Measurements from ENCODE around the gene CR1L.

The CR1L gene

DNA sequence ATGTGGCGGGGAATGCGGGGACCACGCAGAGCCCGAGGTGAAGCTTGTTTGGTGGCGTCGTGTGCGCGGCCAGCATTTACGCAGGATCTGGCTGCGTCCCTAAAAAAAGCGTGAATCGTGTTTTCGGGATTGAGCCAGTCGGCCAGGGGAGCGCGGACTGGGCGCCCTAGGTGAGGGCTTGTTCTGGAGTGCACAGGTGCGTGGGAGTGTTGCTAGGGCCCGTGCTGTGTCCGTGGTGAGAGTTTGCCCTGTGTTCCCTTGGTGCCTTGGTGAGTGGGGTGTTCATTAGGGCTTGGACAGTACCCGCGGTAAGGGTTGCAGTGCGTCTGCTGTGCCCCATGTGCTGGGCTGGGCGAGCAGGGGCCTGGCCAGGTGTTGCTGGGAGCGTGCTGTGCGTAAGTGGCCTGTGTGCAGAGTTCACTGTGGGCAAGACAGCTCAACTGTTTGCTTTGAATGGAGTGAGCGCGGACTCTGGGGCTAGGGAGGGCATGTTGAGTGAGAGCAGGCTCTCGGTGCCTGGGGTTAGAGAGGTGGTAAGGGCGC lies 107.6 kb downstream of the CR1L start (continued):
- TF ChIP-seq, protein P1, sequence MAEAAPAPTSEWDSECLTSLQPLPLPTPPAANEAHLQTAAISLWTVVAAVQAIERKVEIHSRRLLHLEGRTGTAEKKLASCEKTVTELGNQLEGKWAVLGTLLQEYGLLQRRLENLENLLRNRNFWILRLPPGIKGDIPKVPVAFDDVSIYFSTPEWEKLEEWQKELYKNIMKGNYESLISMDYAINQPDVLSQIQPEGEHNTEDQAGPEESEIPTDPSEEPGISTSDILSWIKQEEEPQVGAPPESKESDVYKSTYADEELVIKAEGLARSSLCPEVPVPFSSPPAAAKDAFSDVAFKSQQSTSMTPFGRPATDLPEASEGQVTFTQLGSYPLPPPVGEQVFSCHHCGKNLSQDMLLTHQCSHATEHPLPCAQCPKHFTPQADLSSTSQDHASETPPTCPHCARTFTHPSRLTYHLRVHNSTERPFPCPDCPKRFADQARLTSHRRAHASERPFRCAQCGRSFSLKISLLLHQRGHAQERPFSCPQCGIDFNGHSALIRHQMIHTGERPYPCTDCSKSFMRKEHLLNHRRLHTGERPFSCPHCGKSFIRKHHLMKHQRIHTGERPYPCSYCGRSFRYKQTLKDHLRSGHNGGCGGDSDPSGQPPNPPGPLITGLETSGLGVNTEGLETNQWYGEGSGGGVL (tag by site-specific recombination; IDR thresholded peaks at IDR 0.05), result no peak
- TF ChIP-seq GLIS2 (tag by site-specific recombination; IDR thresholded peaks at IDR 0.05) (peak; percentile 50; the same call in 1 of the 2 replicates), EGR2 (tag by site-specific recombination; IDR thresholded peaks at IDR 0.05; ENCODE audit: low read depth) (peak; percentile 43; the same call in 1 of the 2 replicates), ZNF600 (tag by site-specific recombination; IDR thresholded peaks at IDR 0.05) (peak; percentile 88), SCRT1 (tag by site-specific recombination; IDR thresholded peaks at IDR 0.05; ENCODE audit: borderline replicate concordance) (0 out of 2 replicates have a peak, but pooled peaks have one; percentile 29), ZNF394 (tag by site-specific recombination; IDR thresholded peaks at IDR 0.05; ENCODE audit: borderline replicate concordance) (no peak), ZNF76 (tag by site-specific recombination; IDR thresholded peaks at IDR 0.05; ENCODE audit: borderline replicate concordance, low read depth) (peak; percentile 62), ZBTB20 (tag by site-specific recombination; IDR thresholded peaks at IDR 0.05) (peak; percentile 74), ZFHX2 (tag by site-specific recombination; conservative IDR thresholded peaks at IDR 0.05) (peak; percentile 69), ZFP37 (tag by site-specific recombination; IDR thresholded peaks at IDR 0.05) (0 out of 2 replicates have a peak, but pooled peaks have one; percentile 25), ZNF555 (tag by site-specific recombination; conservative IDR thresholded peaks at IDR 0.05) (no peak), ZNF169 (tag by site-specific recombination; IDR thresholded peaks at IDR 0.05) (no peak), ZBTB48 (tag by site-specific recombination; IDR thresholded peaks at IDR 0.05) (peak; percentile 93)
- TF ChIP-seq, protein P2, sequence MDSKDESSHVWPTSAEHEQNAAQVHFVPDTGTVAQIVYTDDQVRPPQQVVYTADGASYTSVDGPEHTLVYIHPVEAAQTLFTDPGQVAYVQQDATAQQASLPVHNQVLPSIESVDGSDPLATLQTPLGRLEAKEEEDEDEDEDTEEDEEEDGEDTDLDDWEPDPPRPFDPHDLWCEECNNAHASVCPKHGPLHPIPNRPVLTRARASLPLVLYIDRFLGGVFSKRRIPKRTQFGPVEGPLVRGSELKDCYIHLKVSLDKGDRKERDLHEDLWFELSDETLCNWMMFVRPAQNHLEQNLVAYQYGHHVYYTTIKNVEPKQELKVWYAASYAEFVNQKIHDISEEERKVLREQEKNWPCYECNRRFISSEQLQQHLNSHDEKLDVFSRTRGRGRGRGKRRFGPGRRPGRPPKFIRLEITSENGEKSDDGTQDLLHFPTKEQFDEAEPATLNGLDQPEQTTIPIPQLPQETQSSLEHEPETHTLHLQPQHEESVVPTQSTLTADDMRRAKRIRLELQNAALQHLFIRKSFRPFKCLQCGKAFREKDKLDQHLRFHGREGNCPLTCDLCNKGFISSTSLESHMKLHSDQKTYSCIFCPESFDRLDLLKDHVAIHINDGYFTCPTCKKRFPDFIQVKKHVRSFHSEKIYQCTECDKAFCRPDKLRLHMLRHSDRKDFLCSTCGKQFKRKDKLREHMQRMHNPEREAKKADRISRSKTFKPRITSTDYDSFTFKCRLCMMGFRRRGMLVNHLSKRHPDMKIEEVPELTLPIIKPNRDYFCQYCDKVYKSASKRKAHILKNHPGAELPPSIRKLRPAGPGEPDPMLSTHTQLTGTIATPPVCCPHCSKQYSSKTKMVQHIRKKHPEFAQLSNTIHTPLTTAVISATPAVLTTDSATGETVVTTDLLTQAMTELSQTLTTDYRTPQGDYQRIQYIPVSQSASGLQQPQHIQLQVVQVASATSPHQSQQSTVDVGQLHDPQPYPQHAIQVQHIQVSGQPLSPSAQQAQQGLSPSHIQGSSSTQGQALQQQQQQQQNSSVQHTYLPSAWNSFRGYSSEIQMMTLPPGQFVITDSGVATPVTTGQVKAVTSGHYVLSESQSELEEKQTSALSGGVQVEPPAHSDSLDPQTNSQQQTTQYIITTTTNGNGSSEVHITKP (tag by site-specific recombination; IDR thresholded peaks at IDR 0.05), result peak; percentile 49
- TF ChIP-seq, protein P3, sequence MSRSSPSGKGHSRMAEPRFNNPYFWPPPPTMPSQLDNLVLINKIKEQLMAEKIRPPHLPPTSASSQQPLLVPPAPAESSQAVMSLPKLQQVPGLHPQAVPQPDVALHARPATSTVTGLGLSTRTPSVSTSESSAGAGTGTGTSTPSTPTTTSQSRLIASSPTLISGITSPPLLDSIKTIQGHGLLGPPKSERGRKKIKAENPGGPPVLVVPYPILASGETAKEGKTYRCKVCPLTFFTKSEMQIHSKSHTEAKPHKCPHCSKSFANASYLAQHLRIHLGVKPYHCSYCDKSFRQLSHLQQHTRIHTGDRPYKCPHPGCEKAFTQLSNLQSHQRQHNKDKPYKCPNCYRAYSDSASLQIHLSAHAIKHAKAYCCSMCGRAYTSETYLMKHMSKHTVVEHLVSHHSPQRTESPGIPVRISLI (tag by site-specific recombination; IDR thresholded peaks at IDR 0.05), result peak; percentile 71

DNA sequence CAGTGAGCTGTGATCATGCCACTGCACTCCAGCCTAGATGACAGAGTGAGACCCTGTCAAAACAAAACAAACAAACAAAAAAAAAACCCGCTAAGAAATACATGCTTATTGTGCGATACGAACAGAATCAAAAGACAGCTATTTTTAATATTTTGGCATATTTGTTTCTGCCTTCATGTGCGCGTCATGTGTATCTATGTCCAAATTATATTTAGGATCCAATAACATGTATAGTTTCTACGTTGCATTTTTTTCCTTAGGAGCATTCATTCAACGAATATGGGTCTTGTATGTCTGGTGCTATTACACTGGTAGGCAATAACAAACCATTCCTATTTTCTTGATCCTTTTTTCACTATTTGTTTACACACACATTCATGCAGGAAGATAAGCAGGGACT lies 108.7 kb downstream of the CR1L start:
- Histone ChIP-seq H3K27ac (ENCODE audit: extremely low read depth, low read depth, low read length) (no peak overlapping the region), H3K36me3 (ENCODE audit: control insufficient read depth in 2 of 2, insufficient read depth in 1 of 2, low read length in 2 of 2) (peaks cover 0 to 16% of the 10 kb centered on the region in 2 experiments; a peak in 1 of 3 replicates), H3K4me1 (ENCODE audit: control insufficient read depth, insufficient read depth, low read length) (peaks cover 23% of the 10 kb centered on the region), H3K9me3 (ENCODE audit: control insufficient read depth, insufficient read depth, low read depth, low read length) (no peaks in the 10 kb centered on the region), H3K4me3 (ENCODE audit: low read depth, low read length) (peak overlapping the region; percentile 68)
- TF ChIP-seq, protein P4, sequence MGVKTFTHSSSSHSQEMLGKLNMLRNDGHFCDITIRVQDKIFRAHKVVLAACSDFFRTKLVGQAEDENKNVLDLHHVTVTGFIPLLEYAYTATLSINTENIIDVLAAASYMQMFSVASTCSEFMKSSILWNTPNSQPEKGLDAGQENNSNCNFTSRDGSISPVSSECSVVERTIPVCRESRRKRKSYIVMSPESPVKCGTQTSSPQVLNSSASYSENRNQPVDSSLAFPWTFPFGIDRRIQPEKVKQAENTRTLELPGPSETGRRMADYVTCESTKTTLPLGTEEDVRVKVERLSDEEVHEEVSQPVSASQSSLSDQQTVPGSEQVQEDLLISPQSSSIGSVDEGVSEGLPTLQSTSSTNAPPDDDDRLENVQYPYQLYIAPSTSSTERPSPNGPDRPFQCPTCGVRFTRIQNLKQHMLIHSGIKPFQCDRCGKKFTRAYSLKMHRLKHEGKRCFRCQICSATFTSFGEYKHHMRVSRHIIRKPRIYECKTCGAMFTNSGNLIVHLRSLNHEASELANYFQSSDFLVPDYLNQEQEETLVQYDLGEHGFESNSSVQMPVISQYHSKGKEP (tag by site-specific recombination; IDR thresholded peaks at IDR 0.05), result 0 out of 2 replicates have a peak, but pooled peaks have one; percentile 27
- TF ChIP-seq, protein P5, sequence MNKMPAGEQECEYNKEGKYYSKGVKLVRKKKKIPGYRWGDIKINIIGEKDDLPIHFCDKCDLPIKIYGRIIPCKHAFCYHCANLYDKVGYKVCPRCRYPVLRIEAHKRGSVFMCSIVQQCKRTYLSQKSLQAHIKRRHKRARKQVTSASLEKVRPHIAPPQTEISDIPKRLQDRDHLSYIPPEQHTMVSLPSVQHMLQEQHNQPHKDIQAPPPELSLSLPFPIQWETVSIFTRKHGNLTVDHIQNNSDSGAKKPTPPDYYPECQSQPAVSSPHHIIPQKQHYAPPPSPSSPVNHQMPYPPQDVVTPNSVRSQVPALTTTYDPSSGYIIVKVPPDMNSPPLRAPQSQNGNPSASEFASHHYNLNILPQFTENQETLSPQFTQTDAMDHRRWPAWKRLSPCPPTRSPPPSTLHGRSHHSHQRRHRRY (tag by site-specific recombination; IDR thresholded peaks at IDR 0.05), result no peak
- TF ChIP-seq ZFP41 (tag by site-specific recombination; IDR thresholded peaks at IDR 0.05; ENCODE audit: borderline replicate concordance) (no peak), BCL11B (tag by site-specific recombination; IDR thresholded peaks at IDR 0.05; ENCODE audit: low read depth) (no peak)
- CTCF ChIA-PET, result no interaction called here
- POLR2A ChIA-PET, result no interaction called here
